Body of pancreas (tissue), 4 donors: ENCODE data around the gene AMPD3. TPM values are rescaled to one million over a fixed set of nuclear protein-coding genes. Genes with fewer than 3 reads are reported as not detected.

Experiments
- ATAC-seq: fragments of 150-250 bp; one replicate; pipeline ENCODE4 v1.9.1; 2016
- DNase-seq, 4 donors: peaks; one replicate each; pipeline ENCODE4 v3.0.0-alpha.2; 2019
- H3K27ac ChIP-seq, 4 donors: fragments of 200-600 bp; sonication (generic); 1 replicate in 3 of 4; 2 replicates in 1 of 4; pipeline versions ENCODE4 v1.5.1 to v1.6.1; 2016 to 2019; ENCODE audit warnings: mild to moderate bottlenecking in 1 of 4, mixed read lengths in 1 of 4, moderate library complexity in 1 of 4
- H3K27me3 ChIP-seq, 2 donors: fragments of 200-600 bp; sonication (generic); one replicate each; pipeline ENCODE4 v1.6.0; 2016; ENCODE audit warnings: mild to moderate bottlenecking in 1 of 2
- H3K36me3 ChIP-seq, 2 donors: fragments of 200-600 bp; sonication (generic); replicated peaks in 1 of 2; 2 replicates each; pipeline ENCODE4 v1.5.1; 2016; ENCODE audit warnings: low read depth in 2 of 2; ENCODE audit not compliant: insufficient read depth in 1 of 2
- H3K4me1 ChIP-seq: fragments of 200-600 bp; sonication (generic); one replicate; pipeline ENCODE4 v1.6.0; 2016
- H3K4me3 ChIP-seq, 2 donors: fragments of 200-600 bp; sonication (generic); 1 replicate in 1 of 2; 2 replicates in 1 of 2; pipeline ENCODE4 v1.5.1; 2016 to 2019
- H3K9me3 ChIP-seq, 3 donors: fragments of 200-600 bp; sonication (generic); 1 replicate in 2 of 3; 2 replicates in 1 of 3; pipeline ENCODE4 v1.5.1; 2016
- POLR2A ChIP-seq, 3 donors: fragments of 450-650 bp; IDR thresholded peaks; one replicate each; pipeline ENCODE4 v1.6.1; 2016; ENCODE audit warnings: antibody characterized with exemption in 3 of 3, mild to moderate bottlenecking in 2 of 3
- WGBS, 2 donors: methylation state at CpG; one replicate each; pipeline ENCODE4 v1.1.5; 2017; 5-methylcytosine and 5-hydroxymethylcytosine counted together
- intact Hi-C: fragments of 100-400 bp; cut with DNase I; formaldehyde crosslinking; loops from one replicate; pipeline ENCODE4 v1.15.1; 2023
- total RNA-seq, 2 donors: library from RNA; depleted of rRNA; stranded (reverse); fragments of >200 nt; gene quantifications; one replicate each; pipeline ENCODE4 v1.1.0, GENCODE V29; 2016
- TF ChIP-seq, protein P1 (sequence below), 7 experiments: fragments of 450-650 bp in 4 of 7; fragments of 200-600 bp in 3 of 7; sonication (generic) in 3 of 7; IDR thresholded peaks; one replicate each; pipeline ENCODE4 v1.5.1; 2016 to 2019; ENCODE audit warnings: antibody characterized with exemption in 7 of 7

The AMPD3 gene
- total RNA-seq, 2 donors from 2014 or later = 3.6 to 9.9 TPM

DNA sequence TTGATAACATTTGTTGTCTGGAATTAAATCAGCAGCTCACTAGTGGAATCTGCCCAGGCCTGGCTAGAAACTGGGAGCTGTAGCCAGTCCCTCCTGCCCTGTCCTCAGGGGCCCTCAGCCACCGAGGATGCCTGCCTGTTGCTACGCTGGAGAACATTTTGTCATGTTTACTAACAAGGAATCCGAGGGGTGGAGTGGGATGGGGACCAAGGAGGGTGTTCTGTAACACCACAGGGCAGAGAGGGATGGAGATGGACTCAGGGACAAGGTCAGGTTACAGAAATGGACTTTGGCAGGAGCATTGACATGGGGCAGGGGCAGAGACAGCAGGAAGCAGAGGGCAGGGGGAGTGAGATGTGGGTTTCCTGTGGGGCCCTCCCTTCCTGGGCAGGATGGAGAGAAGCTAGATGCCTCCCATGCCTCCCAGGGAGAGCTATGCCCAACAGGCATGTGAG, 45.8 kb upstream of the AMPD3 start:
- WGBS, 2 donors = 71 to 75% methylated on average over 3 of the region's 3 CpGs
- no peak for DNase-seq
- no peak overlapping the region for H3K27ac ChIP-seq
- TF ChIP-seq, protein P1, sequence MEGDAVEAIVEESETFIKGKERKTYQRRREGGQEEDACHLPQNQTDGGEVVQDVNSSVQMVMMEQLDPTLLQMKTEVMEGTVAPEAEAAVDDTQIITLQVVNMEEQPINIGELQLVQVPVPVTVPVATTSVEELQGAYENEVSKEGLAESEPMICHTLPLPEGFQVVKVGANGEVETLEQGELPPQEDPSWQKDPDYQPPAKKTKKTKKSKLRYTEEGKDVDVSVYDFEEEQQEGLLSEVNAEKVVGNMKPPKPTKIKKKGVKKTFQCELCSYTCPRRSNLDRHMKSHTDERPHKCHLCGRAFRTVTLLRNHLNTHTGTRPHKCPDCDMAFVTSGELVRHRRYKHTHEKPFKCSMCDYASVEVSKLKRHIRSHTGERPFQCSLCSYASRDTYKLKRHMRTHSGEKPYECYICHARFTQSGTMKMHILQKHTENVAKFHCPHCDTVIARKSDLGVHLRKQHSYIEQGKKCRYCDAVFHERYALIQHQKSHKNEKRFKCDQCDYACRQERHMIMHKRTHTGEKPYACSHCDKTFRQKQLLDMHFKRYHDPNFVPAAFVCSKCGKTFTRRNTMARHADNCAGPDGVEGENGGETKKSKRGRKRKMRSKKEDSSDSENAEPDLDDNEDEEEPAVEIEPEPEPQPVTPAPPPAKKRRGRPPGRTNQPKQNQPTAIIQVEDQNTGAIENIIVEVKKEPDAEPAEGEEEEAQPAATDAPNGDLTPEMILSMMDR (IDR thresholded peaks at IDR 0.05) = no peak
- no peak for TF ChIP-seq POLR2A (IDR thresholded peaks at IDR 0.05)
- no peaks in the 10 kb centered on the region for H3K4me1 ChIP-seq
- ATAC-seq = no peak
- H3K4me3 ChIP-seq = no peak overlapping the region
- intact Hi-C loops = loop anchor here (5.0 to 10.0 kb wide), 2 partner anchors 246 to 328 kb away; no protein-coding TSS in a partner anchor
- H3K9me3 ChIP-seq = no peaks in the 10 kb centered on the region
- H3K36me3 ChIP-seq = no peaks in the 10 kb centered on the region
- no peaks in the 10 kb centered on the region for H3K27me3 ChIP-seq

DNA sequence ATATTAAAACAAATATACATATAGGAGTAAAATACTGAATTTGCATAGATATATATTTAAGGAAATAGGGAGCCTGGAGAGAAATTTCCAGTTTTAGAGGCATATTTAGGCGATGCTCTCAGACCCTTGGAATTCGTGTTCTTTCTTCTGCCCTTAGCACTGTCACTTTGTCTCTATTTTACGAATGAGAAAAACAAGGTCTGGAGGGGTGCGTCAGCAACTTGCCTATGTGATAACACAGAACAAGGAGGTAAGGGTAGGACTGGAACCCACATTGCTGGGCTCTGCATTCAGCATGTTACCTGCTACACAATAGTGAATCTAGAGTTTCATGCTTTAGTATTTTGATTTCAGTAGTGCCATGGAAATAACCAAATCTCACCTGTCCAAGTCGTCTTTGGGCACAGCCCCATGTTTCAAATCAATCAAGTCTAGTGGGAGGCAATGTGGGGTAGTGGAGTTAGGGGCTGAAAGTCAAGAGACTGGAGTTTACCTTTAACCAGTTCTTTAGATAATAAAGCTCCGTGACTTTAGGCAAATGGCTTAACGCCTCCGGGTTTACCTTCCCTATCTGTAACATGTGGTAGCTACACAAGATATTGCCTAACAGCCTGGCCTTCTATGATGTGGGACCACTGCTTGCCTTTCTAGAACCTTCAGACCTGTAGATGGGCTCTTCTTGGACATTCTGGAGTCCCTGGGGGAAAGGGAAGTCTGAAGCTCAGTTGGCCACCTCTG, 44.8 kb upstream of the AMPD3 start:
- no peak for DNase-seq
- Histone ChIP-seq H3K27ac (no peak overlapping the region), H3K36me3 (no peaks in the 10 kb centered on the region), H3K4me1 (no peaks in the 10 kb centered on the region), H3K9me3 (no peaks in the 10 kb centered on the region), H3K27me3 (no peaks in the 10 kb centered on the region), H3K4me3 (no peak overlapping the region)
- TF ChIP-seq, protein P1 (IDR thresholded peaks at IDR 0.05) = no peak
- no peak for TF ChIP-seq POLR2A (IDR thresholded peaks at IDR 0.05)
- intact Hi-C loops = no loop called here
- ATAC-seq = no peak
- 52 to 55% methylated on average over 8 of the region's 8 CpGs for WGBS, 2 donors

DNA sequence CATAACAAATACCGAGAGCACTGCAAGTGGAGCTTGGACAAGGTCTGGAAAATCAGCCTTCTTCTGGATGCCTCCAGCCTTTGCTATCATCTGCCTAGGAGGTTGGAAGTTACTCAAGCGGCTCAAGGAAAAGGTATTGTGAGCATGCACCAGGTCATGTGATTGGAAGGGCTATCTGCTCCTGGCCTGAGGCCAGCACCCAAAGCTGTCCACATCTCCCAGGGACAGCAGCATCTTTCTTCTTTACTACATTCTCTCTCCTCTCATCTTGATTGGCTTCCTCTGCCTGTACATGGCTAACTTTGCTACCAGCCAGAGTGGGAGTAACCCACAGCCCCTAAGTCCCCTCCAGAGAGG, 44.2 kb upstream of the AMPD3 start:
- intact Hi-C loops = no loop called here

DNA sequence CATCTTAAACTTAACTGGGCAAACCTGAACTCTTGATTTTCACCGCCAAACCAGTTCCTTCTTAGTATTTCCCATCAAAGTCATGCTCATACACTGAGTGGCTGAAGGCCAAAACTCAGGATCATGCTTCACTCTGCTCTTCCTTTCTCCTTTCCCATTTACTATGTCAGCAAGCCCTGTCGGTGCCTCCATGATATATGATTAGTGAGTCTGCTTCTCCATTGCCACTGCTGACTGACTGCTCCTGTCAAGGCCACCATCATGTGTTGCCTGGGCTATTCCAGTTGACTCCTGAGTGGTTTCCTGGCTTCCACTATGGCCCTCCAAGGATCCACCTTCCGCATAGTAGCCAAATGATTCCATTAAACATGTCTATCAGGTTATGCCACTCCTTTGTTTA, 42.8 kb upstream of the AMPD3 start:
- H3K27me3 ChIP-seq = no peaks in the 10 kb centered on the region
- H3K36me3 ChIP-seq = no peaks in the 10 kb centered on the region
- WGBS, 2 donors = 85 to 97% methylated on average over 3 of the region's 3 CpGs
- H3K9me3 ChIP-seq = no peaks in the 10 kb centered on the region
- TF ChIP-seq, protein P1 (IDR thresholded peaks at IDR 0.05) = no peak
- no peak for TF ChIP-seq POLR2A (IDR thresholded peaks at IDR 0.05)
- no peak overlapping the region for H3K27ac ChIP-seq
- intact Hi-C loops = no loop called here
- ATAC-seq = no peak
- DNase-seq = no peak
- no peak overlapping the region for H3K4me3 ChIP-seq
- H3K4me1 ChIP-seq = no peaks in the 10 kb centered on the region

More for the DNA sequence above, 44.2 kb upstream of the AMPD3 start:
- TF ChIP-seq, protein P1 (IDR thresholded peaks at IDR 0.05) = no peak
- TF ChIP-seq POLR2A (IDR thresholded peaks at IDR 0.05) = no peak
- no peaks in the 10 kb centered on the region for H3K9me3 ChIP-seq
- H3K4me3 ChIP-seq = no peak overlapping the region
- 69% methylated on average over 2 of the region's 2 CpGs; no CpG with 5 or more reads in 1 of the 2 donors for WGBS, 2 donors
- no peak overlapping the region for H3K27ac ChIP-seq
- DNase-seq (no peak), ATAC-seq (no peak)
- no peaks in the 10 kb centered on the region for H3K36me3 ChIP-seq
- H3K27me3 ChIP-seq = no peaks in the 10 kb centered on the region
- H3K4me1 ChIP-seq = no peaks in the 10 kb centered on the region

DNA sequence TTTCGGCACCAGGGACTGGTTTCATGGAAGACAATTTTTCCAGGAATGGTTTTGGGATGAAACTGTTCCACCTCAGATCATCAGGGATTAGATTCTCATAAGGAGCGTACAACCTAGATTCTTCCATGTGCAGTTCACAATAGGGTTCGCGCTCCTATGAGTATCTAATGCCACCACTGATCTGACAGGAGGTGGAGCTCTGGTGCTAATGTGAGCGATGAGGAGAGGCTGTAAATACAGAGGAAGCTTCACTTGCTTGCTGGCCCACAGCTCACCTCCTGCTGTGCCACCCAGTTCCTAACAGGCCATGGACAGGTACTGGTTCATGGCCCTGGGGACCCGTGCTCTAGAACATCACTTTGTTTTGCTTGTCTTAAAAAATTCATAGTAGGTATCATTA, 41.8 kb upstream of the AMPD3 start:
- H3K4me3 ChIP-seq = no peak overlapping the region
- 44 to 57% methylated on average over 6 of the region's 6 CpGs for WGBS, 2 donors
- no peak overlapping the region for H3K27ac ChIP-seq
- ATAC-seq (no peak), DNase-seq (peak in 1 of 4 donors; percentile 31)
- H3K9me3 ChIP-seq = no peaks in the 10 kb centered on the region
- H3K36me3 ChIP-seq = no peaks in the 10 kb centered on the region
- no peaks in the 10 kb centered on the region for H3K4me1 ChIP-seq
- no peaks in the 10 kb centered on the region for H3K27me3 ChIP-seq
- TF ChIP-seq, protein P1 (IDR thresholded peaks at IDR 0.05) = no peak
- TF ChIP-seq POLR2A (IDR thresholded peaks at IDR 0.05) = no peak
- intact Hi-C loops = no loop called here
